ENCODE measurements around the gene COQ10A. TPM values are rescaled to one million over a fixed set of nuclear protein-coding genes. Genes with fewer than 3 reads are reported as not detected.
A peak's percentile ranks its signal among the peaks of the same experiment; 100 is the strongest.

The COQ10A gene
- total RNA-seq, 1 donor from 2014 or later, result 24.8 TPM

DNA sequence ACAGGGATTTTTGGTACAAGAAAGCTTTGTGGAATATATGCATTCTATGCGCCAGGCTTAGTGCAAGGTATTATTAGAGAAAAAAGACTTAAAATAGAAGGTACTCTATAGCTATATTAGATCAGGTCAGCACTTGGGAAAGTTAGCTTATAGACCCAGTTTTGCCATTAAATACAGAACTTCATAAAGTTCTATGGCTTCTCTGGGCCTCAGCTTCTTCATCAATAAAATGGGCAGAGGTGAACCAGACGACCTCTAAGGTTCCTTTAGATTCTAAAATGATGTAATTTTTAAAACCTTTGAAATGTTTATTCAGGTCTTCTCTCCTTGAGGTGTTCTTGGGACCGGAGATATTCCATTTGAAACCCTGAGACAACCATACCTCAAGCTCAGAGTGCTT lies 42.0 kb downstream of the COQ10A start:
- no peak for ATAC-seq
- DNase-seq (ENCODE audit: low spot score), result no peak

DNA sequence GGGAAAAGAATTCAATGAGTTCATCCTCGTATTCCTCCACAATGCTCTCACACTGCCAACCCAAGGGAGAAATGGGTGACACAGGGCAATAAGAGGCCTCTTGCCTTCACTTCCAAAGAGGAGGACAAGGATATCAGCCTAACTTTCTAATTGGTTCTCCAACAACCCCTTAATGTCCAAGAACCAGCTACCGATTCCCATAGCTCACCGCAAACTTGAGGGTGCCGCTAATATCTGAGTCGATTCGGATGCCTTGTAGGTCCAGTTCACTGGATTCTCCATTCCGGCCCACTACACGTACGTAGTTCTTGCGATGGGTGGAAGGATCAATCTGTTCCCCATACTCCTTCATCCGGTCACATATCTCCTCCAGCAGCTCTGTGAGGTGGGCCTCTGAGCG lies 44.3 kb downstream of the COQ10A start:
- ATAC-seq (no peak), DNase-seq (ENCODE audit: low spot score) (no peak)

DNA sequence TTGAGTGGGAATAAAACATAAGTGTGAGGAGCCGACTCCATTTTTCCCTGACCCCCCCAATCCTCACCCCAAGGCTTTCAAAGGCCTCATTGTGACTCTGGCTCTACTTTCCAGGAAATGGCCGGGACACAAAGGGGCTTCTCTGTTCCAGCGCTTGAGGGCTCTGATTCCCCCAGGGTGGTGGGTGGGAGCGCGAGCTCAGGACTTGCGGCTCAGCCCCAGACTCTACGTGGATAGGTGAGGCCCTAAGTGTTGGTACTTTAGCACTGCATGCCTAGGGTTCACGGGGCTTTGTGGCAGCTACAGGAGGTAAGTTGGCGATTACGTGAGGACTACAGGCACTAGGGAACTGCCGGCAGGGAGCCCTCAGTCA lies 48.5 kb downstream of the COQ10A start:
- ATAC-seq, result peak; percentile 4

DNA sequence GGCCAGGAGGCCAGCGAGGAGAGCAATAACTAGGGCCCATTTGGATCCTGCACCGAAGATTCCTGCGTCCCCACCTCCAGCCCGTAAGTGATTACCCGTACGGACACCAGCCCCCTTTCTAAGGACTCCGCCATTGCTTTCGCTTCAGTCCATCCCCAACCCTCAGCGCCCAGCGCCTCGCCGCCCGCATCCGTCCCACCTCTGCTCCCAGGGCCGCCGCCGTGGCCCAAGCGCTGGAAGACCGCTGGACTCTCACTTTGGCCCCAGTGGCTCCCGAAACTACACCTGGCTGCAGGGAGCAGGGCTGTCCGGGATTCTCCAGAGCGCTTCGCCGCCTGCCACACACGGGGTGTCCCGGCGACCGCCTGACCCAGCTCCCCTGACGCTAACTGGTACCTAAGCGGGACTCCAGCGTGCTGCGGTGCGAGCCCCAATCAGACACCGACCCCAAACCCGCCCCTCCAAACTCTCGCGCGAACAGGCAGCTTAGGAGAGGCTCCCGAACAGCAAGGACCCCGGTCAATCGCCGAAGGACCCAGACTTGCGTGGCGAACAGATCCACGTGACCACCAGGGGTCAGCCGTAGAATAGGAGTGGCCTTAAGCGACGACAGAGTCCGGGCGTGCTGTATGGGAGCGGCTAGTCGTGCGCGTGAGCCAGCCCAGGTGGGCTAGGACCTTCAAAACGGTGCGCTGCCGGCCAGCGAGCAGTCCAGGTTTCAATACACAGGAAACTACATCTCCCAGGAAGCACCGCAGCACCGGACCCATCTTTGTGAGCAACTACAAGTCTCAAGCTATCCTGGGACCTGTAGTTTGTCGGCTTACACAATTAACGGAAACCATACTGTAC lies 49.1 kb downstream of the COQ10A start, which contains the start of gene CNPY2:
CNPY2 (minus strand) TSS at position 367 of the 852 bp plus-strand sequence. CDS start 771 bp downstream, outside the sequence.
- DNase-seq (ENCODE audit: low spot score), result peak; percentile 98
- ATAC-seq, result peak; percentile 88

More for the DNA sequence above, 48.5 kb downstream of the COQ10A start:
- DNase-seq (ENCODE audit: low spot score), result no peak

DNA sequence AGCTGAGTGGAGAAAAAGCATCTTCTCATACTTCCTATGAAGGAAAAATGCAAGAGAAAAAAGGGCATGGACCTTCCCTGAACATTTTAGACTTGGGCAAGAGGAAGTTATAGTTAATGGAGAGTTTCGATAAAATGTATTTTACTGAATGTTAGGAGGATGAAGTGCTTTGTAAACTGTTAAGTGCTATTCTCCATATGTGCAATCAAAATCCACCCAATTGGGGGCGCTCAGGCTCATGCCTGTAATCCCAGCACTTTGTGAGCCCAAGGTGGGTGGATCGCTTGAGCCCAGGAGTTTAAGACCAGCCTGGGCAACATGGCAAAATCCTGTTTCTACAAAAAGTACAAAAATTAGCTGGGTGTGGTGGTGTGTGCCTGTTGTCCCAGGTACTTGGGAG lies 50.9 kb downstream of the COQ10A start:
- no peak for DNase-seq (ENCODE audit: low spot score)
- ATAC-seq, result no peak

Other genes with a start within 250 kb of the COQ10A start
- 2.3 TPM for gene IKZF4, start 245.9 kb upstream of the COQ10A start, total RNA-seq
- 31.2 TPM for gene RPS26, start 225.0 kb upstream of the COQ10A start, total RNA-seq
- gene ERBB3, start 186.8 kb upstream of the COQ10A start, total RNA-seq, result 93.2 TPM
- gene PA2G4, start 162.4 kb upstream of the COQ10A start, total RNA-seq, result 32.3 TPM
- gene RPL41, start 150.3 kb upstream of the COQ10A start, total RNA-seq, result 1,359 TPM
- 4.6 TPM for gene ZC3H10, start 148.7 kb upstream of the COQ10A start, total RNA-seq
- gene ESYT1, start 138.7 kb upstream of the COQ10A start, total RNA-seq, result 62.2 TPM
- gene MYL6B, start 114.4 kb upstream of the COQ10A start, total RNA-seq, result 6.5 TPM
- 376 TPM for gene MYL6, start 108.6 kb upstream of the COQ10A start, total RNA-seq
- gene SMARCC2, start 77.5 kb upstream of the COQ10A start, total RNA-seq, result 27.6 TPM
- 13.2 TPM for gene RNF41, start 45.0 kb upstream of the COQ10A start, total RNA-seq
- gene NABP2, start 42.6 kb upstream of the COQ10A start, total RNA-seq, result 16.0 TPM
- gene SLC39A5, start 36.9 kb upstream of the COQ10A start, total RNA-seq, result 227 TPM
- gene ANKRD52, start 8.6 kb upstream of the COQ10A start, total RNA-seq, result 12.9 TPM
- 67.4 TPM for gene CS, start 33.4 kb downstream of the COQ10A start, total RNA-seq
- 93.3 TPM for gene CNPY2, start 49.0 kb downstream of the COQ10A start, total RNA-seq
- gene PAN2, start 67.1 kb downstream of the COQ10A start, total RNA-seq, result 86.0 TPM
- 0.43 TPM for gene IL23A, start 71.9 kb downstream of the COQ10A start, total RNA-seq
- 95.5 TPM for gene STAT2, start 93.2 kb downstream of the COQ10A start, total RNA-seq
- gene APOF, start 95.9 kb downstream of the COQ10A start, total RNA-seq, result 188 TPM
- 8.6 TPM for gene TIMELESS, start 182.5 kb downstream of the COQ10A start, total RNA-seq
- gene MIP, start 187.7 kb downstream of the COQ10A start, total RNA-seq, result 0.60 TPM
- gene SPRYD4, start 201.6 kb downstream of the COQ10A start, total RNA-seq, result 9.4 TPM
- gene GLS2, start 221.2 kb downstream of the COQ10A start, total RNA-seq, result 251 TPM